Measurements from ENCODE around the gene SORCS1.

- TF ChIP-seq, protein P1, sequence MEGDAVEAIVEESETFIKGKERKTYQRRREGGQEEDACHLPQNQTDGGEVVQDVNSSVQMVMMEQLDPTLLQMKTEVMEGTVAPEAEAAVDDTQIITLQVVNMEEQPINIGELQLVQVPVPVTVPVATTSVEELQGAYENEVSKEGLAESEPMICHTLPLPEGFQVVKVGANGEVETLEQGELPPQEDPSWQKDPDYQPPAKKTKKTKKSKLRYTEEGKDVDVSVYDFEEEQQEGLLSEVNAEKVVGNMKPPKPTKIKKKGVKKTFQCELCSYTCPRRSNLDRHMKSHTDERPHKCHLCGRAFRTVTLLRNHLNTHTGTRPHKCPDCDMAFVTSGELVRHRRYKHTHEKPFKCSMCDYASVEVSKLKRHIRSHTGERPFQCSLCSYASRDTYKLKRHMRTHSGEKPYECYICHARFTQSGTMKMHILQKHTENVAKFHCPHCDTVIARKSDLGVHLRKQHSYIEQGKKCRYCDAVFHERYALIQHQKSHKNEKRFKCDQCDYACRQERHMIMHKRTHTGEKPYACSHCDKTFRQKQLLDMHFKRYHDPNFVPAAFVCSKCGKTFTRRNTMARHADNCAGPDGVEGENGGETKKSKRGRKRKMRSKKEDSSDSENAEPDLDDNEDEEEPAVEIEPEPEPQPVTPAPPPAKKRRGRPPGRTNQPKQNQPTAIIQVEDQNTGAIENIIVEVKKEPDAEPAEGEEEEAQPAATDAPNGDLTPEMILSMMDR (IDR thresholded peaks at IDR 0.05) = no peak
- TF ChIP-seq, protein P2, sequence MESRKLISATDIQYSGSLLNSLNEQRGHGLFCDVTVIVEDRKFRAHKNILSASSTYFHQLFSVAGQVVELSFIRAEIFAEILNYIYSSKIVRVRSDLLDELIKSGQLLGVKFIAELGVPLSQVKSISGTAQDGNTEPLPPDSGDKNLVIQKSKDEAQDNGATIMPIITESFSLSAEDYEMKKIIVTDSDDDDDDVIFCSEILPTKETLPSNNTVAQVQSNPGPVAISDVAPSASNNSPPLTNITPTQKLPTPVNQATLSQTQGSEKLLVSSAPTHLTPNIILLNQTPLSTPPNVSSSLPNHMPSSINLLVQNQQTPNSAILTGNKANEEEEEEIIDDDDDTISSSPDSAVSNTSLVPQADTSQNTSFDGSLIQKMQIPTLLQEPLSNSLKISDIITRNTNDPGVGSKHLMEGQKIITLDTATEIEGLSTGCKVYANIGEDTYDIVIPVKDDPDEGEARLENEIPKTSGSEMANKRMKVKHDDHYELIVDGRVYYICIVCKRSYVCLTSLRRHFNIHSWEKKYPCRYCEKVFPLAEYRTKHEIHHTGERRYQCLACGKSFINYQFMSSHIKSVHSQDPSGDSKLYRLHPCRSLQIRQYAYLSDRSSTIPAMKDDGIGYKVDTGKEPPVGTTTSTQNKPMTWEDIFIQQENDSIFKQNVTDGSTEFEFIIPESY (IDR thresholded peaks at IDR 0.05; ENCODE audit: borderline replicate concordance, low read depth) = no peak
- TF ChIP-seq SMC3 (IDR thresholded peaks at IDR 0.05; ENCODE audit: low read depth, low read length) = no peak
- no peak for TF ChIP-seq RAD21 (IDR thresholded peaks at IDR 0.05; ENCODE audit: low read length)
- no peak for TF ChIP-seq EP300 (IDR thresholded peaks at IDR 0.05; ENCODE audit: borderline replicate concordance in 1 of 2, low read depth in 1 of 2, low read length in 1 of 2)
- TF ChIP-seq FOXJ3 (CRISPR knock-in tag; IDR thresholded peaks at IDR 0.05) = no peak
Observed at GRCh38 chr10:107013258-107014006, 151.1 kb downstream of the SORCS1 start.
